Breast epithelium (tissue), 4 donors: ENCODE data around the gene SPINT2. TPM values are rescaled to one million over a fixed set of nuclear protein-coding genes. Genes with fewer than 3 reads are reported as not detected.
A peak's percentile ranks its signal among the peaks of the same experiment; 100 is the strongest.

Experiments used
- DNase-seq, 2 donors: peaks; one replicate each; pipeline ENCODE4 v3.0.0-alpha.2; 2019; ENCODE audit warnings: low spot score in 2 of 2
- H3K27ac ChIP-seq, 2 donors: fragments of 200-600 bp; sonication (generic) in 1 of 2; one replicate each; pipeline ENCODE4 v1.5.1; 2016 to 2019; ENCODE audit warnings: mild to moderate bottlenecking in 1 of 2
- H3K27me3 ChIP-seq, 2 donors: fragments of 200-600 bp; sonication (generic) in 1 of 2; one replicate each; pipeline versions ENCODE4 v1.5.1 to v1.6.0; 2017 to 2019; ENCODE audit warnings: control low read depth in 1 of 2, mild to moderate bottlenecking in 1 of 2
- H3K36me3 ChIP-seq: fragments of 200-600 bp; one replicate; pipeline ENCODE4 v1.5.1; 2019
- H3K4me1 ChIP-seq, 2 donors: fragments of 200-600 bp; sonication (generic); one replicate each; pipeline ENCODE4 v1.5.1; 2016 to 2019; ENCODE audit warnings: control low read depth in 1 of 2
- H3K4me3 ChIP-seq, 3 donors: fragments of 200-600 bp; sonication (generic); 1 replicate in 2 of 3; 2 replicates in 1 of 3; pipeline ENCODE4 v1.5.1; 2016 to 2019; ENCODE audit warnings: mild to moderate bottlenecking in 3 of 3, moderate library complexity in 2 of 3
- H3K9me3 ChIP-seq, 2 donors: fragments of 200-600 bp; sonication (generic) in 1 of 2; one replicate each; pipeline ENCODE4 v1.5.1; 2016 to 2019; ENCODE audit warnings: control low read depth in 1 of 2
- CTCF ChIP-seq, 3 donors: fragments of 450-650 bp; IDR thresholded peaks; one replicate each; pipeline ENCODE4 v1.5.1; 2016 to 2017; ENCODE audit warnings: antibody characterized with exemption in 3 of 3, mild to moderate bottlenecking in 3 of 3, moderate library complexity in 3 of 3
- POLR2A ChIP-seq: fragments of 450-650 bp; IDR thresholded peaks from one replicate; pipeline ENCODE4 v1.6.1; 2016; ENCODE audit warnings: antibody characterized with exemption, mild to moderate bottlenecking, moderate library complexity
- POLR2AphosphoS5 ChIP-seq, 3 donors: sonication (generic); formaldehyde crosslinking; IDR thresholded peaks; one replicate each; pipeline ENCODE4 v1.6.1; 2017; ENCODE audit warnings: antibody characterized with exemption in 3 of 3
- intact Hi-C: fragments of 100-400 bp; cut with DNase I; formaldehyde crosslinking; loops from one replicate; pipeline ENCODE4 v1.15.1; 2023; ENCODE audit warnings: low total_unique reads
- total RNA-seq, 3 donors: library from RNA; depleted of rRNA; stranded (reverse); fragments of >200 nt; gene quantifications; one replicate each; pipeline ENCODE4 v1.1.0, GENCODE V29; 2016

Gene SPINT2
- total RNA-seq, 3 donors from 2014 or later, result 17.1 to 639 (median 492) TPM

- TF ChIP-seq POLR2AphosphoS5 (IDR thresholded peaks at IDR 0.05) (no peak), POLR2A (no peak), CTCF (IDR thresholded peaks at IDR 0.05) (no peak)
- no peak for DNase-seq
- Histone ChIP-seq H3K36me3 (no peaks in the 10 kb centered on the region), H3K27me3 (no peaks in the 10 kb centered on the region), H3K4me1 (peaks cover 0 to 16% of the 10 kb centered on the region in 2 donors), H3K27ac (peak overlapping the region; percentile 79 to 93), H3K4me3 (no peak overlapping the region), H3K9me3 (no peaks in the 10 kb centered on the region)
- intact Hi-C loops, result no loop called here
Measured at GRCh38 chr19:38288123-38288855, 23.9 kb downstream of the SPINT2 start.

- Histone ChIP-seq H3K36me3 (no peaks in the 10 kb centered on the region), H3K4me3 (no peak overlapping the region), H3K27me3 (no peaks in the 10 kb centered on the region), H3K9me3 (no peaks in the 10 kb centered on the region), H3K27ac (peak overlapping the region; percentile 93), H3K4me1 (peaks cover 0 to 16% of the 10 kb centered on the region in 2 donors)
- no peak for TF ChIP-seq CTCF (IDR thresholded peaks at IDR 0.05)
- no peak for TF ChIP-seq POLR2A
- no peak for TF ChIP-seq POLR2AphosphoS5 (IDR thresholded peaks at IDR 0.05)
- intact Hi-C loops, result no loop called here
- no peak for DNase-seq
Measured at GRCh38 chr19:38289955-38290354, 25.6 kb downstream of the SPINT2 start.

GRCh38 chr19:38290631-38291147 is 26.3 kb downstream of the SPINT2 start:
- DNase-seq, result peak; percentile 89 to 93
- intact Hi-C loops, result no loop called here
- peak overlapping the region; percentile 93 for H3K27ac ChIP-seq

GRCh38 chr19:38291855-38292254 is 27.5 kb downstream of the SPINT2 start:
- H3K9me3 ChIP-seq, result no peaks in the 10 kb centered on the region
- H3K4me3 ChIP-seq, result no peak overlapping the region
- TF ChIP-seq POLR2A (no peak), CTCF (IDR thresholded peaks at IDR 0.05) (peak in 1 of 3 donors; percentile 20)
- peak overlapping the region; percentile 93 for H3K27ac ChIP-seq
- no peaks in the 10 kb centered on the region for H3K27me3 ChIP-seq
- DNase-seq, result no peak
- H3K36me3 ChIP-seq, result no peaks in the 10 kb centered on the region
- intact Hi-C loops, result no loop called here
- peaks cover 0 to 16% of the 10 kb centered on the region in 2 donors for H3K4me1 ChIP-seq

More at GRCh38 chr19:38290631-38291147, 26.3 kb downstream of the SPINT2 start:
- peak overlapping the region in 1 of 3 donors; percentile 1 for H3K4me3 ChIP-seq
- H3K36me3 ChIP-seq, result no peaks in the 10 kb centered on the region
- H3K4me1 ChIP-seq, result peaks cover 0 to 16% of the 10 kb centered on the region in 2 donors
- H3K9me3 ChIP-seq, result no peaks in the 10 kb centered on the region
- TF ChIP-seq CTCF (IDR thresholded peaks at IDR 0.05) (no peak), POLR2AphosphoS5 (IDR thresholded peaks at IDR 0.05) (peak; percentile 62 to 96 (median 70))
- no peaks in the 10 kb centered on the region for H3K27me3 ChIP-seq

- Histone ChIP-seq H3K4me1 (peaks cover 0 to 16% of the 10 kb centered on the region in 2 donors), H3K9me3 (no peaks in the 10 kb centered on the region), H3K27me3 (no peaks in the 10 kb centered on the region), H3K4me3 (no peak overlapping the region), H3K36me3 (no peaks in the 10 kb centered on the region), H3K27ac (peak overlapping the region; percentile 27 to 93)
- TF ChIP-seq POLR2A (no peak), POLR2AphosphoS5 (IDR thresholded peaks at IDR 0.05) (no peak), CTCF (IDR thresholded peaks at IDR 0.05) (no peak)
- intact Hi-C loops, result no loop called here
- no peak for DNase-seq
Measured at GRCh38 chr19:38293281-38293680, 28.9 kb downstream of the SPINT2 start.
